ENCODE measurements around the gene FOXP1. TPM values are rescaled to one million over a fixed set of nuclear protein-coding genes. Genes with fewer than 3 reads are reported as not detected.
A peak's percentile ranks its signal among the peaks of the same experiment; 100 is the strongest.

Gene FOXP1
- polyA plus RNA-seq, 4 donors: 16.0 to 45.3 (median 39.0) TPM

DNA sequence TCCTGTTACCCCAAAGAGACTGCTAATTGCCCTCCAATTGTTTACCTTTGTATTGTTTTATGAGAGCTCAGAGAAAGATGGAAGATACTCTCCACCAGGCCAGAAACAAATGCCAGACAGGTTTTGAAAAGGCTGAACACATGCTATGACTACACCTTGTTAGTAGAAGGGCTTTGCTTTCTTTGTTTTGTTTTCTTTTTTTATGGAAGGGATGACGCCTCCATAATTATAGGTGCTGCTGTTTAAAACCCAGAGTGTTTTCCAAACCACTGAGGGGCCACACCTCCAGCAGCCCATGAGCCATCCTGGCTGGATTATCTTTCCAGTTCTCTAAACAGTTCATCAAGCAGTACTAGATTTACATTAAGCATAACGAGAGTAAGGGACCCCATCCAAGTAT is 5.6 kb upstream of the FOXP1 start:
- no peak for DNase-seq (ENCODE audit: low read depth in 4 of 4, low spot score in 3 of 4)

DNA sequence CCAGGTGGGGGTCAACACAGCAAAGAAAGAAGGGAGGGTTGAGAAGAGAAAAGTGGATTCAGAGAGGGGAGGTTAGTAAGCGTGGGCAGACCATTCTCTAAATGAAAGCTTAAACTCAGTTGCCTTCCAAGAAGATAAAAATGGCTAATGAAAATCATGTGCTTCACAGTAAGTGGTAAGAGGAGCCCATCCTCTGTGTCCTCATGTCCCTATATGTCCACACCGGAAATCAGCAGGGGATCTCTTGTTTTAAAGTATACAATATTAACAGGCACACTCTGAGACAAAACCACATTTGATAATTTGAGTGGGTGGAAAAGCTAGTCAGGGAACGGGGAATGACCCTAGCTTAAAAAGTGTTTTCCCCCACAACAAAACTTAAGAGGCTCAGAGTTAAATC is 4.4 kb upstream of the FOXP1 start:
- no peak for DNase-seq (ENCODE audit: low read depth in 4 of 4, low spot score in 3 of 4)

DNA sequence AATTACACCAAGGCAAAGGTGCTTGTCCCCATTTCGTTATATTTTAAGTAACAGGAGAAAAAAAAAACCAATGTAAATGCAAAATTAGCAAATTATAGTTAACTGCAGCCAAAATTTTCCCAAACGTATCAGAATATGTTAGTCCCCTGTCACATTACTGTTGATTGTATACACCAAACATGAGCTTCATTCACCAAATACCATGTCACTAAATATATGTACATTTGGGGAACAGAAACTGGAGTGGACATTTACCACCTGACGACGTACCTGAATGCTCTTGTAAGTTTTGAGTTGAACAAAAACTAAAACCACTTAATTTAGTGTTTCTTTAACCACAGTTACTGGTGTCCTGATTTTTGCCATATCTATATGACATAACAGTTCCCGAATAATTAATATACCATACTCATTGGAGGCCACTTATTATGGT is 3.3 kb upstream of the FOXP1 start:
- DNase-seq (ENCODE audit: low read depth in 4 of 4, low spot score in 3 of 4): no peak

DNA sequence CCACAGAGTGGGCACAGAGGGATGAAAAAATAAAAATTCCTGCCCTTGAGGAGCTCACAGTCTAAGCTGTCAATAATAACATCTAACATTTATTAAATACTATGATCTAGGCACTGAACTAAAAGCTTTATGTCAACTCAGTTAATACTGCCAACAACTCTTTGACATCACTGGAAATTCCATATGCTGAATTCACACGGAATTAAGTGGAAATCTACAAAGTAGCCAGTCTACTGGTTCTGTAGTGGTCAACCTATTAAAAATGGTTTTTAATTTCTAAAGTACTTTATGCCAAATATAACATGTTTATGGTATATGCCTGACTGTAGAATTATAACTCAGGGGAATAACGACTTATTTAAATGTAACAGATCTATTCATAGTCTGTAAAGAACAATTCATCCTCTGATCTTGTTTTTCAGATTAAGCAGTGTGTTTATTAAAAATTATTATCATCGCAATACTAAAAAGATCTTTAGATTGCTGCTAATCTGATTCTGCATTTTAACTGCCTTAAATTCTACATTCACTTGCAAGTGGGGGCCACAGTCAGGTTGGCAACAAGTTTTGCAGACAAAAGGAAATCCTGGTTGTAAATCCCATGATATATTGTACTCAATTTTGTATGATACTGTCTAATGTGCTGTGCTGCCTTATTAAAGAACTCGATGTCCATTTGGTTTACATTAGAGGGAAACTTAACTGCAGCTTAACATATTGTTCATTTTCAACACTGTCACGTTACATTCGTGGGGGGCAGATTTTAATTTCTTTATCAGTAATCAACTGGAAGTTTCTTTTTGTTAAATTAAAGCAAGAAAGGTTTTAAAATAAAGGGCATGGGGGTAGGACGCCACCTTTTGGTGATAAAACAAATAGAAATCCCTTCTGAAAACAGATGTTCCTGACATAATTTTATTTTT is 2.6 kb upstream of the FOXP1 start:
- DNase-seq (ENCODE audit: low read depth in 4 of 4, low spot score in 3 of 4): no peak

DNA sequence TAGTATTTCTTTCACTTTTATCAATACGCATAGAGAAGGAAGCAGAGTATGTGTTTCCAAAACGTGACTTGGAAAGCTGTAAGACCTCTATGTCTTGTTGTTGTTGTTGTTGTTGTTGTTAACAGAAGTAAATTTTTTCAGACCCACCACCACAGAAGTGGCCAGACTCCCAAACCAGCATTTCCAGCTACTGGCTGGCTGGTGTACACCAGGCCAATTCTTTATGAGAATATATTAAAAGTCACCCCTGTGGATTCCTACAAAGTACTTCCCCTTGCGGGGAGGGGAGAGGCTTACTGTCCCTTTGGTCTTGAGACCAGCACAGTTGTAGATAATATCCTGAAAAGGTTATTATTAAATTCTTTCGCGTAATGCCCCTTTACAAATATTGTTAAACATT is 1.6 kb upstream of the FOXP1 start:
- DNase-seq (ENCODE audit: low read depth in 4 of 4, low spot score in 3 of 4): no peak

DNA sequence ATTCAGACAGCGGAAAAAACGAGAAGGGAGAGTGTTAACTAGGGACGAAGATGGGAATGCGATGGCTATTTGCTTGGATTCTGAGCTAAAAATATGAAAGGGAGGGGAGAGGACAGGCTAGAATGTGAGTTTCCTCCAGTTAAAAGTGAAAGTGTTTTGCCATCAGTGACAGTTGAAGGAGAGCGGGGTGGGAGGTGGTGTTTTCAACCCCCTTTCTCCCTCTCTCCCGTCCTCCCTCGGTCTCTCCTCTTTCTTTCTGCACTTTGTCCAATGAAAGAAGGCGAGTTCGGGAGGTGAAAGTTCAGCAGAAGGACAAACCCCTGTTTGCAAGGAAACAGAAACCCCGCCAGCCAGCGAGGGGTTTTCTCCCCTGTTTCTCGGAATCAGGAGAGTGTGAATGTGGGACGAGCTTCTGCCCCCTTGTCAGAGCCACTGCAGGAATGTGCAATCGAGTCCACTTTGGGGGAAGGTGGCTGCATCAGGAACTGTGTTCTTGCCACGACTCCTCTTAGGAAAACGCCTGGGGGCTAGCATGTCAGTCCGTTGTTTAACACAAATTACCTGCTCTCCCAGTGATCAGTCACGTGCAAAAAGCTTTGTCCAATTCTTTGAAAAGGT is 975 bp upstream of the FOXP1 start:
- DNase-seq (ENCODE audit: low read depth in 4 of 4, low spot score in 3 of 4): peak in 2 of 4 donors; percentile 59 to 65

DNA sequence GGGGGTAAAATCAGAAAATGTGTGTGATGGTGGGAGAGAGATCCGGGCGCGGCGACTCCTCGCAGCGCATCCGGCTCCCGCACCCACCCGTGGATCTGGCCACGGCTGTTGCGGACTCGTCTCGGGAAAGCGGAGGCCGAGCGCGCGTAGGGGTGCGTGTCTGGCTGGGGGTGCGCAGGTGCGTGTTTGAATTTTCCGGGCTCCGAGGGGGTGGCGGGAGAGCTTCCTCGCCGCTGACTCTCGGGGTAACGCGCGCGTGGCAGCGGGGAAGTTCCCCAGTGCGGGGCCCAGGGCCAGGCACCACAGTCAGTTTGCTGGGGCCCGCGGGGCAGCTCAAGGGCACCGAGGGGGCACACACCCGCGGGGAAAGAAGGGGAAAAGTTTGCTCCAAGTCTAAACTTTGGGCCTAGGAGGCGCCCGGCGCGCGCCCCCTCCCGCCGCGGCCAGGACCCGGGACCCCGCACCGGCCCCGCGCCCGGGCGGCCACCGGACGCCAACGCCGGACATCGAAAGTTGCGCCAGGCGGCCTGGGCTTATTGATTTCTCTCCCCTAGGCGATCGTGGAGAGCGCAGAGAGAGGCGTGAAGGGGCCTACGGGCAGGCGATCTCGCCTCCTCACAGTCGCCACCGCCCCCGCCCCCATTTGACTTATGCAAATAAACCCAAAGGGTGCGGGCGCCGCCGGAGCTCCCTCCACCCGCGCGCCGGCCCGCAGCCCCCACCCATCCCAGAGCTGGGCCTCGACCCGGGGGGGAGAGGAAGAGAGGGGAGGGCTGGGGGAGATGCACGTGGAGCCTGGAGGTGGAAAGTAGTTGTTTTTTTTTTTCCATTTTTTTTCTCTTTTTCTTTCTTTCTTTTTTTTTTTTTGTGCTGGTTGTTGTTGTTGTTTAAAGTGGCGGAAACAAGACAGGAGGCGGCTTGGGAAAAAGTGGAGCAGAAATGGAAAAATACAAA is 639 bp downstream of the FOXP1 start:
- peak in 1 of 4 donors; percentile 50 for DNase-seq (ENCODE audit: low read depth in 4 of 4, low spot score in 3 of 4)

DNA sequence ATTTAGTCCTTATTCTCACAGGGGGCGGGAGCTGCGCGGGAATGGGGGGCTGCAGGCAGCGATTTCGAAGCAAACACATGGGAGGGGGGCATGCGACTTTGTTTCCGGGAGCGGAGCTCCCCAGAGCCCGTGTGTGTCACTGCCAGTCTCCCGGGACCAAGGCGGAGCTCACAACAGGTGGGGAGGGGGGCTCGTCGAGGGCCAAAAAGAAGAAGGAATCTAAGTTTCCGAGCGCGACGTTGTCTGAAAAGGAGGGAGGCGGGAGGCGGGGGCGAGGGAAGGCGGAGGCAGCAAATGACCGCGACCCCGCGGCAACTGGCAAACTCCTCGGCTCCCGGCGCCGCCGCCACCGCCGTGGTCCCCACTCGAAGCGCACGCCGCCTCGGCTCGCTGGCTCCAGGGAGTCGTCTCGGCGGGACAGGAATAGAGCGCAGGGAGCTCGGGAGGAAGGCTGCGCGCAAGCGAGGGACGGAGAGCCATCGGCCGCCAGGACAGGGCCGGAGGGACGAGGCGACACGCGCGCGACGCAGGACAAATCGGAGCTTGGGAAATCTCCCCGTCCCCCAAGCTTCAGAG is 1.4 kb downstream of the FOXP1 start:
- DNase-seq (ENCODE audit: low read depth in 4 of 4, low spot score in 3 of 4): peak in 1 of 4 donors; percentile 45

DNA sequence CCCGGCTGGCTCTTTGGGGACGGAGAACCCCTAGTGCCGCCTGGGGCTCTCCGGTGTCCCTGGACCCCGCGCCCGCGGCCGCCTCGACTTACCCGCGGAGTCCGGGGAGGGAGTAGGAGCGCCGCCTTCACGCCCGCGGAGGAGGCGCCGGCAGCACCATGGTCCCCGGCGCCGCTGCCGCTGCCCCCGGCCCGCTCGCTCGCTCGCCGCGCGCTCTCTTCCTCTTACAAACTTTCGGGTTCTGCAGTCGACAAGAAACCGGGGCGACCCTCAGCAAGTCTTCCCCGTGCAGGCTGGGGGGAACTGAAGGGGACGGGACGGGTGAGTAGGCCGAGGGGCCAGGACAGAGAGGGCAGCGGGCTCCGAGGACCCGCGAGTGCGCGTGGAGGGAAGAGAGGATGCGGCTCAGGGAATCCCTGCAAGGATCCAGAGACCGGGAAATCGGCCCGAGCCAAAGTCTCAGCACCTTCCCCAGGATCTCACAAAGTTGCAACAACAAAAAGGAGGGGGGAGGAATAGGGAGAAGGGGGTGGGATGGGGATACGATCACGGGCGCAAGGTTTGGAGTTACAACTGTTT is 2.0 kb downstream of the FOXP1 start:
- no peak for DNase-seq (ENCODE audit: low read depth in 4 of 4, low spot score in 3 of 4)

DNA sequence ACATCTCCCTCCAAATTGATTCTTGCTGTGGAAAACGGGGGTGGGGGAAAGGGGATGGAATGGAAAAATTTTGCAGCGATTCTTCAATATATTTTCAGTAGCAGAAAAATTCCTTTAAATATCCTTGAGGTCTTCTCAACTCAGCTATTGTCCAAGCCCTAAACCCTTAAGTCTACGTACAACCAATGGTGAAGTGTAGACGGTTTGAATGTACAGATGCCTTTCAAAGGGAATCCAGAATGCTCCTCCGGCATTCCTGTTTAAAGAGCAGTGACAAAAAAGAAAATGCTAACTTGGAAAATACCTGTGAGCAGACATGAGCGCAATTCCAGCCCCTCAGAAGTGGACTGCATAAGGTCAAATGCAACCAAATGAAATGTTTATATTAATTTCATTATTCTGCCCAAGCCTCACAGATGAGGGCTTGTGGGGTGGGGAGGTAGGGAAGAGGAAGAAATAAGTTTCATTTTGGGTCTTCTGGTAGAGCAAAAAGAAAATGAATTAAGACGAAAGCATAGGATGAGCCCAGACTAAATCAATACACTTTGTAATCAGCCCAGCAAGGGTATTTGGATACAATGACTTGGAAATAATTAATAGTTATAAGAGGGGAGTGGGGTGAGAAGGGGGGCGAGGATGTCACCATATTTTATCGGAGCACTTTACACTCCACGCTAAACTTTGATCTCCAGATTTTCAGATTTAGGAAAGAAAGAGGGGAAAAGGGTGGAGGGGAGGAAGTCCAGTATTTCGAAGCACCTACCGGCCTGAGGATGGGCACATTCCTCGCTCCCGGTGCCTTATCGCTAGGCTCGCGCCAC is 2.7 kb downstream of the FOXP1 start:
- no peak for DNase-seq (ENCODE audit: low read depth in 4 of 4, low spot score in 3 of 4)

DNA sequence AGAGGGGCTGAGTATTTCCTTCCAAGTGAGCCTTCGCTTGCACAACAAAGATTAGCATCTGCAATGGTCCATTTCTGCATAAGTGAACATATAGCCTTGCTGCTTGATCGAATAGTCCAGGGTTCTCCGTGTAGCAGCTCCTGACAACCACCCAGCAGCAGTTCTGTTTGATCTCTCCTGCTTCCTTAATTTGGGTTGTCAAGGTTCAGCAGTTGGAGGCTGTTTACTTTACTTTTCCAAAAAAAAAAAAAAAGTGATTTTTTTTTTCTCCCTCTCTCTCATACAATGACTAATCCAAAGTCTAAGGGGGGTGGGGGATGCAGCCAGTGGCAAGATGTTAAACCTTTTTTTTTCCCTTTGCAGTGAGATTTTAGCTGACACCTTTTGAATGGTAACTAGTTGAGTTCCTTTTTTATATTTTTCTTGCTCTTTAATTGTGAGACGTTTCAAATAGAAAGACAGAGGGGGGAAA is 3.6 kb downstream of the FOXP1 start:
- DNase-seq (ENCODE audit: low read depth in 4 of 4, low spot score in 3 of 4): peak in 1 of 4 donors; percentile 39

DNA sequence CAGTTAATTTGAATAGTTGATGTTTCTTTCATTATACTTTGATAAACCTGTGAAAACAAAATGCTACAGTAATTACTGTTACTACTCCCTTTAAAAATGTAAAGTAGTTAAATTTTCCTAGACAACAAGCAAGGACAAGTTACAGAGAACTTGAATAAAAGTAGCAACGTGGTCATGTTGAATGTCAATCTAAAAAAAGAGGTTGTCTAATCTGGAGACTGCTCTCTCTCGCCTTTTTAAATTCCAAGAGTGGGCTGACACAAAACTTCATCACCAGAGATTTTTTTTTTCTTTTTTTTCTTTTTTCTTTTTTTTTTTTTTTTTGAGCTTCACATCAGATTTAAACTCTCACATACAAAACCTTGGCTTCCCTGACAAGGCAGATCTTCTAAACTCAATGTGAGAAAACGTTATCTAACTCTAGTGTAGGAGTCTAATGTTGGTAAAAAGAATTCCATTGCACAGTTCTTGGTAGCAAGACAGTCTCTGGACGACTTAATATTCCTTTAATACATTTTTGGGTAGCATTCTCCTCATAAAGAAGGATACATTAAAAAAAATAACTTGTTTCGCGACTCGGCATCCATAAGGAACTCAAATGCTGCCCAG is 4.1 kb downstream of the FOXP1 start:
- DNase-seq (ENCODE audit: low read depth in 4 of 4, low spot score in 3 of 4): no peak

DNA sequence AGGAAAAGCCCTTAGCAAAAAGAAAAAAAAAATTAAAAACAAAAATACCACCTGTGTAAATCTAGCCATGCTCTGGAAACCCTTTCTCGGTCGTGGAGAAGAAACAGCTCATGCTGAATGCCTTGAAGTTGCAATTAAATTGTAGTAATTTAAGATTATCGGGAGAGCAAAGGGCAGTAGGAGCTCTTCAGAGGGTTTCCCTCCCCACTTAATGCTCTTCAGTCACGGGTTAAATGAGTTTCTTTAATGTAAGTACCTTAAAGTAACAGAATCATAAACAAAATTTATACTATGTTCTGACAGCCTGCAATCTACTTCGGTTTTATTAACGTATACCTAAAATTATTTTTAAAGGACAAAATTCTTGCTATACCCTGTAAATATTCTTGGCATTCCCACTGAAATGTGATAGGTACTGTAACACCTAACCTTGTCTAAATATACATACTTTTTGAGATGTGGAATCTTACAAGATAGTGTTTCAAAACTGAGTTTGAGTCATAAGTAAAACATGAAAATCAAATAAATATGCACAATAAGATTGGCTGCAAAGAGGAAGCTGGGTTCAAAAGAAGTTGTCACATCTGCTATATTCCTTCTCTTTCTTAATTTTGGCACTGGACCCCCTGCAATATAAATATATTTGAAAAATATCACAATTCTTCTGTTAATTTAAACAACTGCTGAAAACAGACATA is 5.3 kb downstream of the FOXP1 start:
- DNase-seq (ENCODE audit: low read depth in 4 of 4, low spot score in 3 of 4): no peak

DNA sequence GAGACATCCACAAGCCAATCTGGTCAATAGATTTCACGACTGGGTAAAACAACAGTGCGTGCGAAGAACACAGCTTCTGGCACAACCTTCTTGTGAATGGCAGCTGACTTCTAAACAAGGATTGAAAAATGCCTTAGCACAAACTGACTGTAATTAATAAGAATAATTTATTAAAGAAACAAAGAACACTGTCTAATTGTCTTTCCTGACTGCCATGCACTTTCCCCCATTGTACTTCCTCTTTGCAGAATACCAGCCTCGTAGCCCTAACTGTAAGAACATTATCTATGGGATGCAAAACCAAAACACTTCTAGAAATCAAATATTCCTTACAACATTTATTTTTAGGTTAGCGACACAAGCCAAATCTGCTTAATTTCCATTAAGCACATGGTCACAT is 6.5 kb downstream of the FOXP1 start:
- DNase-seq (ENCODE audit: low read depth in 4 of 4, low spot score in 3 of 4): no peak

DNA sequence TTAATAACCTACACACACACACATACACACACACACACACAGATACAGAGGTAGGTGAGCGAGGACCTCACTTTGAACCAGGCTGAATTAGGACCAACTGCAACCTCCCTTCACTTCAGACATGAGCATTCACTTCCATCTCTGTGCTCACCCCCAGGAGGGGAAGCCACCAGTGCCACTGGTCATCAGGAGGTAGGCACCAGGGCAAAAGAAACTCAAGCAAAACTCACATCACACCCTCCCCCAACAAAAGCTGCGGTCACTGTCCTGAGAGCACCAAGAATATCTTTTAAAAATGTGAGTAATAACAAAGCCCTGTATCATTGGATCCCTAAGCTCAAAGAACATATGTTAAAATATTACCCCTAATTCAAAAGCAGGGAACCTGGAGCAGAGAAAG is 8.1 kb downstream of the FOXP1 start:
- no peak for DNase-seq (ENCODE audit: low read depth in 4 of 4, low spot score in 3 of 4)

DNA sequence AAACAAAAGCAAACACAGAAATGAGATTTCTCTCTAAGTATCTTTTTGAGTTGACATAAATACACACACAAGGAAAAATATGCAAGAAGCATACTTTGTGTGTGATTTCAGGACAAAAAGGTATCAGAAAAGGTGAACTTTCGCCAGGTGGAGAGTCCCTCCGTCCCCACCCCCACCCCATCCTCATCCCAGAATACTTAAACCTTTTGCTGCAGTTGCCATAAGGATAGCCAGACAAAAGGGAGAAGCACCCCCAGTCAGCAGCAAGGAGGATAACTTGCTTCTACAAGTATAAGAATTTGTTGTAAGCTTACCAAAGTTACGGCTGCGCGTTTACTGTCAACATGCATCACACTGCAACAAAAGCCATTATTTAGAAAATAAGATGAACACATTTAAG is 10.3 kb downstream of the FOXP1 start:
- no peak for DNase-seq (ENCODE audit: low read depth in 4 of 4, low spot score in 3 of 4)

DNA sequence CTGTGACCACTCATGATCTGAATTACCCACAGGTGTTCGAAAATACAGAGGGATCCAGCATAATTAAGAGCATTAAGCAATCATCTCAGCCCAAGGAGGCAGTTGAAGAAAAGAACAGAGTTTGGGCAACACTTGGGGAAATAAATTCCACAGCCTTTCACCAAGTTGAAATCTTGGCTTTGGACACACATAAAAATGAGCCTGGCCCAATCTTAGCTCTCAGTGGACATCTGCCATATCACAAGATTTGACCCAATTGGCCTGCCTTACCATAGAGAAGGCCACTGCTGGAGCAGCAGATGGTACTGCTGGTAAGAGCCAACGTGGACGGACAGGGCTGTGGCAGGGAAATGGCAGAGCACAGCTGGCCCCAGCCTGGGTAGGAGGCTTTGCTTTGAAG is 13.0 kb downstream of the FOXP1 start:
- DNase-seq (ENCODE audit: low read depth in 4 of 4, low spot score in 3 of 4): no peak

DNA sequence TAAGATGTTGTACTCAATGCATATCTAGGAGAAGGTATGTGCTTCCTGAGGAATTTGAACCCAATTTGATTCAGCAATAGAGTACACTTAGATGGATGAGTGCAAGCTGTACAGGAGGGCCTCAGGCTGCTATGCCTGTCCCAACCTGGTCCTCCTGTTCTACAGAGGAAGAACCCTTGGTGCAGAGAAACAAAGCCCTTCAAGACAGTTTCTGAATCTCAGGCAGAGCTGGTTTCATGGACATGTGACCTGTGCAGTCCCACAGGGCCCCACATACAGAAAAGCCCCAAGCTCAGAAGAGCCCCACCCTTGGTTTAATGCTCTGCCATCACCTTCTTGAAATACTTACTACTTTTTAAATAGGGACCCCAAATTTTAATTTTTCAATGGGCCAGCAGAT is 15.3 kb downstream of the FOXP1 start:
- DNase-seq (ENCODE audit: low read depth in 4 of 4, low spot score in 3 of 4): no peak

All from left renal pelvis (tissue), 4 donors.